NCI-H2227 (cell line): Measurements from ENCODE around the gene ENTPD6.

Experiments
- DNase-seq: peaks from one replicate; lab custom pipeline; 2025; ENCODE audit not compliant: unreplicated experiment; lab: John Stamatoyannopoulos, UW

ENTPD6 gene

DNA sequence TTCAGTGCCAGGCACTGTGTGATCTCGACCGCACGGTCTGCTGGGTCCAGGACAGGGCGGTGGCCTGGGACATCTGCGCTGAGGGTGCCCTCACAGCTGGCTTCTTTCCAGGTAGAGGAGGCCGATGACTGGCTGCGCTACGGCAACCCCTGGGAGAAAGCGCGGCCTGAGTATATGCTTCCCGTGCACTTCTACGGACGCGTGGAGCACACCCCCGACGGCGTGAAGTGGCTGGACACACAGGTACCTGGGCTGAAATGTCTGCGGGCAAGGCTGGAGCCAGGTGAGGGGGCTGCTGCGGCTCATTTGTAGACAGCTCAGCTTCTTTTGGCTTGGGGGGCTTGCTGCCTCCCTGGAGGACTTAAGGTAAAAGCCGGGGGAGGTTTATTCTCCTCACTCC is 79.0 kb downstream of the ENTPD6 start:
- DNase-seq: no peak

DNA sequence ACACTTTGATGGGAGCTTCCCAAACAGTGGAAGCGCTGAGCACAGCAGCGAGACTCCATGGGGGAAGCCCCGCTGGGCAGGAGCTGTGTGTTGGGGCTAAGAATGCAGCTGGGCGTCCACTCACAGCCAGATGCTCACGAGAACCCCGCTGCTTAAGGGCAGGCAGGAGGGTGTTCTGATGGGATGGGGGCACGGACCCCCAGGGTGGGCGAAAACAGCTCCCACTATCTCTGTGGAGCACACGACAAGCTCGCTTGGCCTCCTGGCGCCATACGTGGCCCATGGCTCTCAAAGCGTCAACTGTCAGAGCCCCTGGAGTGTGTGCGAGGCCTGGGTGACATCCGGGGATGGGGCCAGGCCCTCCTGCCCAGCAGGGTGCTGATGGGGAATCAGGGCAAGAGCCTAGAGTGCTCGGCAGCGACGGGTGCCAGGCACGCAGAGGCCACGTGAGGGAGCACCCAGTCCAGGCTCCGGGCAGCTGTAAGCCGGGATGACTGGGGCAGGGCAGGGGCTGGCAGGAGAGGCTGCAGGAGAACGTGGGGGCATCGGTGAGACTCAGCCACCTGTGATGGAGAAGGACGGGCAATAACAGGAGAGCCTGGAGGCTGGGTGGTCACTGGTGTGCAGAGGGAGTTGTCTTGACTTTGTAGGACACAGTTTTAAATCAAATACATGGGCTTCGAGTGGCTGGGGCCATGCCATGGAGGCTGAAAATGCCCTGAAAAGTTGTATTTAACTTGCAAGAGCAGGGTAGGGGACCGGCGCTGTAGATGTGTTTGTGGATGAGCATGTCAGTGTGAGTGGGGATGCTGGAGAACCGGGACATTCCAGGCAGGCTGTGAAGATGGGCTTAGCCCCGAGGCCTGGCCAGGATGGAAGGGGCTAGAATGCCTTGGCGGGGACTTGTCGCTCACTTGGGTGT is 79.6 kb downstream of the ENTPD6 start:
- no peak for DNase-seq

DNA sequence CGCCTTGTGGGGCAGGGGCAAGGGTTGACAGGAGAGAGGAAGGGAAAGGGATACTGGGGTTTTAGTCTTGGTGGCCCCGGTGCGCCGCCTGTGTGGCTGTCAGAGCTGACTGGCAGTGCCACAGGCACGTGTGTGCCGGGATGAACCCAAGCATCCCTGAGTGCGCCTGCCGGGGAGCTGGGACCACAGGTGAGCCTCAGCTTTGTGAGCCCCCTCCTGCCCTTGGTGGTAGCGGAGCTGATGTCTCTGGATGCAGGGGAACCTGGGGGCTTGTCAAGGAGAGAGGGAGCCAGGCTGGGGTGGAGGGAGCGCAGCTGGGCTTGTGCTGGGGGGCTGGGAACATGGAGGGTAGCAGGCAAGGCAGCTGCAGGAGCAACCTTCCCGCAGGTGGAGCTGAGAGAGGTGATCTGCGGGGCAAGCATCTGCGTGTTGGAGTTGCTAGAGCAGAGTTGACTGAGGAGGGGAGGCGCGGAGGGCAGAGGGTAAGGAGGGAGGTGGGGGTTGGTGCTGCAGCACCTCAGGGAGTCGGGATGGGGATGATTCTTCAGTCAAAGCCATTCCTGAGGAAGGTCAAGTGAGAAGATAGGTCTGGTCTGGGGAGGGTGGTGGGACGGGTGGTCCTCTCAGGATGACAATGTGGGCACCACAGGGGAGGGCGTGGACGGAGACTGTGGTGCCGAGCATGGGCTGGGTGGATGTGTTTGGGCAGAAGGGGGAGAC is 80.5 kb downstream of the ENTPD6 start:
- DNase-seq: no peak
